Ecto neural progenitor cell (in vitro differentiated cells): ENCODE results near the gene INTS6.

Experiments
- DNase-seq: peaks from one replicate; pipeline ENCODE4 v3.0.0-alpha.2; 2018; ENCODE audit warnings: low spot score

INTS6 gene

GRCh38 chr13:51452361-51453206, at the start of gene INTS6:
Gene INTS6, minus strand, starts transcription at chr13:51453036. Its CDS starts 511 bp downstream, at chr13:51452525.
- DNase-seq, result peak; percentile 99

- no peak for DNase-seq
Measured at GRCh38 chr13:51502153-51502651, 49.4 kb upstream of the INTS6 start.

- no peak for DNase-seq
Measured at GRCh38 chr13:51501592-51502152, 48.8 kb upstream of the INTS6 start.

- DNase-seq, result no peak
Measured at GRCh38 chr13:51501096-51501495, 48.3 kb upstream of the INTS6 start.

- no peak for DNase-seq
Measured at GRCh38 chr13:51500687-51501086, 47.9 kb upstream of the INTS6 start.

- no peak for DNase-seq
Measured at GRCh38 chr13:51499841-51500240, 47.0 kb upstream of the INTS6 start.

GRCh38 chr13:51495316-51495715, 42.5 kb upstream of the INTS6 start:
- DNase-seq, result no peak

GRCh38 chr13:51494156-51494555, 41.3 kb upstream of the INTS6 start:
- no peak for DNase-seq

GRCh38 chr13:51488212-51488611, 35.4 kb upstream of the INTS6 start:
- no peak for DNase-seq

GRCh38 chr13:51481656-51482055, 28.8 kb upstream of the INTS6 start:
- DNase-seq, result no peak

- no peak for DNase-seq
Measured at GRCh38 chr13:51479199-51479523, 26.3 kb upstream of the INTS6 start.

GRCh38 chr13:51478418-51479198, 25.8 kb upstream of the INTS6 start:
- no peak for DNase-seq

- no peak for DNase-seq
Measured at GRCh38 chr13:51477653-51478324, 25.0 kb upstream of the INTS6 start.

- DNase-seq, result no peak
Measured at GRCh38 chr13:51477149-51477548, 24.3 kb upstream of the INTS6 start.

GRCh38 chr13:51475727-51476501, 23.1 kb upstream of the INTS6 start:
- DNase-seq, result no peak

- no peak for DNase-seq
Measured at GRCh38 chr13:51469790-51470189, 17.0 kb upstream of the INTS6 start.

GRCh38 chr13:51467730-51468129, 14.9 kb upstream of the INTS6 start:
- DNase-seq, result no peak

- DNase-seq, result no peak
Measured at GRCh38 chr13:51465124-51465523, 12.3 kb upstream of the INTS6 start.

- no peak for DNase-seq
Measured at GRCh38 chr13:51457086-51457815, 4.4 kb upstream of the INTS6 start.

GRCh38 chr13:51456510-51456909, 3.7 kb upstream of the INTS6 start:
- DNase-seq, result no peak

- DNase-seq, result no peak
Measured at GRCh38 chr13:51455532-51455931, 2.7 kb upstream of the INTS6 start.
